Nephron (organoid): ENCODE measurements around the gene LMOD3.

Experiments used
- H3K27ac Mint-ChIP-seq, 3 experiments: 2 replicates each; pipeline ENCODE4 v1.8.0; 2020; ENCODE audit warnings: mixed read lengths in 3 of 3, mild to moderate bottlenecking in 2 of 3, moderate library complexity in 1 of 3
- H3K27me3 Mint-ChIP-seq: 2 replicates; pipeline ENCODE4 v1.8.0; 2021; ENCODE audit warnings: low read depth, mild to moderate bottlenecking, moderate library complexity, mixed read lengths
- H3K36me3 Mint-ChIP-seq: 2 replicates; pipeline ENCODE4 v1.8.0; 2020; ENCODE audit warnings: low read depth, mixed read lengths
- H3K4me1 Mint-ChIP-seq: 2 replicates; pipeline ENCODE4 v1.8.0; 2020; ENCODE audit warnings: mixed read lengths
- H3K4me3 Mint-ChIP-seq, 3 experiments: 2 replicates each; pipeline ENCODE4 v1.8.0; 2020; ENCODE audit warnings: mild to moderate bottlenecking in 3 of 3, mixed read lengths in 3 of 3, moderate library complexity in 2 of 3
- H3K9me3 Mint-ChIP-seq: 2 replicates; pipeline ENCODE4 v1.8.0; 2020; ENCODE audit warnings: mixed read lengths
- CTCF ChIP-seq, 3 experiments: fragments of 200-600 bp; sonication (generic); IDR thresholded peaks; one replicate each; pipeline ENCODE4 v1.5.0; 2021; ENCODE audit warnings: antibody characterized with exemption in 3 of 3; ENCODE audit not compliant: unreplicated experiment in 3 of 3

LMOD3 gene

GRCh38 chr3:69091389-69092029, 30.9 kb downstream of the LMOD3 start:
- no peak for TF ChIP-seq CTCF (IDR thresholded peaks at IDR 0.05; ENCODE audit: unreplicated experiment in 3 of 3)

GRCh38 chr3:69090021-69090420, 32.4 kb downstream of the LMOD3 start:
- H3K9me3 Mint-ChIP-seq = no peaks in the 10 kb centered on the region
- H3K27me3 Mint-ChIP-seq = no peaks in the 10 kb centered on the region
- no peak overlapping the region for H3K4me3 Mint-ChIP-seq
- no peak overlapping the region for H3K27ac Mint-ChIP-seq
- peaks cover 7% of the 10 kb centered on the region for H3K36me3 Mint-ChIP-seq
- H3K4me1 Mint-ChIP-seq = peaks cover 37% of the 10 kb centered on the region
- TF ChIP-seq CTCF (IDR thresholded peaks at IDR 0.05; ENCODE audit: unreplicated experiment in 3 of 3) = no peak

More at GRCh38 chr3:69091389-69092029, 30.9 kb downstream of the LMOD3 start:
- H3K27me3 Mint-ChIP-seq = no peaks in the 10 kb centered on the region
- no peak overlapping the region for H3K4me3 Mint-ChIP-seq
- peak overlapping the region in 2 of 3 experiments; percentile 21 to 57 for H3K27ac Mint-ChIP-seq
- H3K36me3 Mint-ChIP-seq = peaks cover 8% of the 10 kb centered on the region
- H3K9me3 Mint-ChIP-seq = no peaks in the 10 kb centered on the region
- peaks cover 32% of the 10 kb centered on the region for H3K4me1 Mint-ChIP-seq

- H3K4me3 Mint-ChIP-seq = peak overlapping the region in 2 of 3 experiments; percentile 42 to 57
- peaks cover 4% of the 10 kb centered on the region for H3K36me3 Mint-ChIP-seq
- no peaks in the 10 kb centered on the region for H3K27me3 Mint-ChIP-seq
- no peaks in the 10 kb centered on the region for H3K9me3 Mint-ChIP-seq
- H3K4me1 Mint-ChIP-seq = peaks cover 56% of the 10 kb centered on the region
- no peak for TF ChIP-seq CTCF (IDR thresholded peaks at IDR 0.05; ENCODE audit: unreplicated experiment in 3 of 3)
- peak overlapping the region; percentile 2 to 6 (median 2) for H3K27ac Mint-ChIP-seq
Observed at GRCh38 chr3:69088063-69088462, 34.3 kb downstream of the LMOD3 start.

- Mint-ChIP-seq H3K4me3 (peak overlapping the region in 2 of 3 experiments; percentile 3 to 31), H3K27me3 (no peaks in the 10 kb centered on the region), H3K9me3 (no peaks in the 10 kb centered on the region), H3K36me3 (peaks cover 4% of the 10 kb centered on the region), H3K4me1 (peaks cover 63% of the 10 kb centered on the region), H3K27ac (no peak overlapping the region)
- no peak for TF ChIP-seq CTCF (IDR thresholded peaks at IDR 0.05; ENCODE audit: unreplicated experiment in 3 of 3)
Observed at GRCh38 chr3:69087030-69087791, 35.2 kb downstream of the LMOD3 start.

- H3K9me3 Mint-ChIP-seq = no peaks in the 10 kb centered on the region
- peak overlapping the region; percentile 84 to 95 (median 91) for H3K27ac Mint-ChIP-seq
- peaks cover 66% of the 10 kb centered on the region for H3K4me1 Mint-ChIP-seq
- peaks cover 4% of the 10 kb centered on the region for H3K36me3 Mint-ChIP-seq
- no peak for TF ChIP-seq CTCF (IDR thresholded peaks at IDR 0.05; ENCODE audit: unreplicated experiment in 3 of 3)
- H3K4me3 Mint-ChIP-seq = peak overlapping the region; percentile 93 to 95 (median 95)
- no peaks in the 10 kb centered on the region for H3K27me3 Mint-ChIP-seq
Observed at GRCh38 chr3:69085833-69086722, 36.3 kb downstream of the LMOD3 start.
